NCI-H526 (cell line): ENCODE measurements around the gene NBPF9.
"Not testable (repeated sequence)": the region's sequence is repeated elsewhere in the genome, so short reads cannot be mapped to it uniquely, and the experiment has no call there.

ENCODE experiments used
- DNase-seq, 2 experiments: peaks; one replicate each; lab custom pipeline; 2025; lab: John Stamatoyannopoulos, UW

The NBPF9 gene

GRCh38 chr1:149015522-149015921 lies 87.8 kb downstream of the NBPF9 start:
- DNase-seq = not testable (repeated sequence)

- not testable (repeated sequence) for DNase-seq
Measured at GRCh38 chr1:149013513-149013912, 89.8 kb downstream of the NBPF9 start.

- DNase-seq = not testable (repeated sequence)
Measured at GRCh38 chr1:149012599-149012998, 90.8 kb downstream of the NBPF9 start.

GRCh38 chr1:149009761-149010160 lies 93.6 kb downstream of the NBPF9 start:
- not testable (repeated sequence) for DNase-seq

GRCh38 chr1:149008769-149009168 lies 94.6 kb downstream of the NBPF9 start:
- DNase-seq = not testable (repeated sequence)

GRCh38 chr1:149008326-149008725 lies 95.0 kb downstream of the NBPF9 start:
- DNase-seq = not testable (repeated sequence)
